CD14-positive monocyte (primary cell): ENCODE results near the gene SLC1A7. TPM values are rescaled to one million over a fixed set of nuclear protein-coding genes. Genes with fewer than 3 reads are reported as not detected.

Experiments used
- DNase-seq, 3 donors: peaks; one replicate each; pipeline ENCODE4 v3.0.0-alpha.2; 2011 to 2022
- H2AFZ ChIP-seq: 2 replicates; pipeline ENCODE4 v1.6.0; 2012; ENCODE audit warnings: mild to moderate bottlenecking, low read depth, low read length, inconsistent platforms; ENCODE audit not compliant: insufficient read depth, poor library complexity, severe bottlenecking
- H3K27ac ChIP-seq, 2 donors: 1 replicate in 1 of 2; 2 replicates in 1 of 2; pipeline ENCODE4 v1.5.1; 2012 to 2013; ENCODE audit warnings: low read length in 2 of 2, control low read depth in 1 of 2, inconsistent platforms in 1 of 2, low read depth in 1 of 2, mild to moderate bottlenecking in 1 of 2
- H3K27me3 ChIP-seq, 2 donors: one replicate each; pipeline versions ENCODE4 v1.6.0 to v1.6.1; 2011 to 2013; ENCODE audit warnings: low read length in 2 of 2; ENCODE audit not compliant: control insufficient read depth in 2 of 2, insufficient read depth in 2 of 2
- H3K36me3 ChIP-seq, 2 donors: replicated peaks in 1 of 2; 1 replicate in 1 of 2; 2 replicates in 1 of 2; pipeline versions ENCODE4 v1.5.1 to v1.6.1; 2012 to 2013; ENCODE audit warnings: low read length in 2 of 2, control low read depth in 1 of 2, inconsistent platforms in 1 of 2, mild to moderate bottlenecking in 1 of 2; ENCODE audit not compliant: insufficient read depth in 2 of 2, control insufficient read depth in 1 of 2
- H3K4me1 ChIP-seq, 2 donors: 1 replicate in 1 of 2; 2 replicates in 1 of 2; pipeline versions ENCODE4 v1.5.1 to v1.6.1; 2012 to 2013; ENCODE audit warnings: low read length in 2 of 2, control low read depth in 1 of 2, inconsistent platforms in 1 of 2, mild to moderate bottlenecking in 1 of 2, moderate library complexity in 1 of 2; ENCODE audit not compliant: insufficient read depth in 2 of 2, control insufficient read depth in 1 of 2
- H3K4me2 ChIP-seq: replicated peaks from 2 replicates; pipeline ENCODE3; 2012; ENCODE audit warnings: low read length, moderate library complexity, mild to moderate bottlenecking; ENCODE audit not compliant: poor library complexity, severe bottlenecking; ENCODE audit errors: extremely low read depth
- H3K4me3 ChIP-seq, 3 experiments: fragments of 200-600 bp in 1 of 3; sonication (generic) in 1 of 3; replicated peaks in 1 of 3; 1 replicate in 2 of 3; 2 replicates in 1 of 3; pipeline ENCODE4 v1.5.1; 2011 to 2013; ENCODE audit warnings: low read length in 3 of 3, mild to moderate bottlenecking in 3 of 3, control low read depth in 2 of 3, low read depth in 2 of 3, inconsistent platforms in 1 of 3, moderate library complexity in 1 of 3
- H3K79me2 ChIP-seq: 2 replicates; pipeline ENCODE4 v1.6.0; 2012; ENCODE audit warnings: mild to moderate bottlenecking, control low read depth, inconsistent platforms, low read length, moderate library complexity; ENCODE audit not compliant: insufficient read depth
- H3K9ac ChIP-seq: 2 replicates; pipeline ENCODE4 v1.6.0; 2017; ENCODE audit warnings: low read length, mild to moderate bottlenecking; ENCODE audit not compliant: insufficient read depth, poor library complexity, severe bottlenecking
- H3K9me3 ChIP-seq, 2 donors: replicated peaks in 1 of 2; 1 replicate in 1 of 2; 2 replicates in 1 of 2; pipeline versions ENCODE4 v1.5.1 to v1.6.1; 2012 to 2013; ENCODE audit warnings: low read length in 2 of 2, control low read depth in 1 of 2; ENCODE audit not compliant: control insufficient read depth in 1 of 2, insufficient read depth in 1 of 2
- H4K20me1 ChIP-seq: 2 replicates; pipeline ENCODE4 v1.6.0; 2012; ENCODE audit warnings: mild to moderate bottlenecking, low read length, control low read depth, moderate library complexity; ENCODE audit not compliant: insufficient read depth
- H3K27ac Mint-ChIP-seq, 7 donors: one replicate each; pipeline ENCODE4 v1.8.0; 2020; ENCODE audit warnings: mild to moderate bottlenecking in 7 of 7, mixed read lengths in 7 of 7, moderate library complexity in 6 of 7, inconsistent platforms in 2 of 7
- H3K27me3 Mint-ChIP-seq, 3 donors: one replicate each; pipeline ENCODE4 v1.8.0; 2021 to 2022; ENCODE audit warnings: low read depth in 3 of 3, mild to moderate bottlenecking in 3 of 3, mixed read lengths in 3 of 3, moderate library complexity in 3 of 3, inconsistent platforms in 1 of 3
- H3K36me3 Mint-ChIP-seq, 2 donors: one replicate each; pipeline ENCODE4 v1.8.0; 2020; ENCODE audit warnings: mixed read lengths in 2 of 2, inconsistent platforms in 1 of 2, mild to moderate bottlenecking in 1 of 2
- H3K4me1 Mint-ChIP-seq: one replicate; pipeline ENCODE4 v1.8.0; 2020; ENCODE audit warnings: mild to moderate bottlenecking, mixed read lengths
- H3K4me3 Mint-ChIP-seq, 2 donors: one replicate each; pipeline ENCODE4 v1.8.0; 2020; ENCODE audit warnings: mild to moderate bottlenecking in 2 of 2, mixed read lengths in 2 of 2, moderate library complexity in 1 of 2
- H3K9me3 Mint-ChIP-seq, 7 donors: one replicate each; pipeline ENCODE4 v1.8.0; 2020 to 2022; ENCODE audit warnings: mixed read lengths in 7 of 7, mild to moderate bottlenecking in 6 of 7, moderate library complexity in 6 of 7, inconsistent platforms in 2 of 7
- WGBS: methylation state at CpG from one replicate; pipeline ENCODE4 v1.1.5; 2013; ENCODE audit warnings: missing lambda C conversion rate; ENCODE audit not compliant: insufficient coverage; 5-methylcytosine and 5-hydroxymethylcytosine counted together
- intact Hi-C, 2 donors: fragments of 100-400 bp; cut with micrococcal nuclease; formaldehyde crosslinking; loops; one replicate each; pipeline versions ENCODE4 v1.15.0 to v1.15.1; 2023
- polyA plus RNA-seq, 3 donors: library from polyadenylated mRNA; depleted of rRNA in 1 of 3; unstranded in 2 of 3; stranded (reverse) in 1 of 3; fragments of 300-500 nt in 2 of 3; fragments of >200 nt in 1 of 3; fragmentation: Illumina TruSeq in 2 of 3; gene quantifications; 1 replicate in 2 of 3; 2 replicates in 1 of 3; pipeline ENCODE4 v1.2.3, GENCODE V29; 2012 to 2021
- TF ChIP-seq, protein P1 (sequence below): fragments of 200-600 bp; IDR thresholded peaks from one replicate; pipeline ENCODE4 v1.8.0; 2022; ENCODE audit warnings: antibody characterized with exemption, mild to moderate bottlenecking

Gene SLC1A7
- polyA plus RNA-seq, 3 donors = not detected

DNA sequence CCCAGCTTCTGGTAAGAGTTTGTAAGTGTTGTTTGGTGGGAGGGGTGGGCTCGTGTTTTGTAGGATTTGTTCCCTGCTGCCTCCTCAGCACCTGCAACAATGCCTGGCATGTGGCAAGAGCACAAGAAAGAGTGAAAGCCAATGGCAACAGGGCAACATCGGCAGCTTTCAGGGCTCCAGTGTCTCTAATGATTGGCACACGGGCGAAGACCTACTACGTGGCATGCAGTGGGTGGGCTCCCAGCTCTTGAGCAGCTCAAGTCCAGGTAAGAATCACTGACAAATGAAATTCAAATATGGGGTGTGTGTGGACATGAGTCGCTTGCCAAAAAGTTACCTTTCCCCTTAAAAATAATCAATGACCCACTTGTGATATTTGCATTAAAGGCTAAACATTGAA, 23.9 kb upstream of the SLC1A7 start:
- no peaks in the 10 kb centered on the region for H3K9me3 ChIP-seq
- H3K9ac ChIP-seq = no peak overlapping the region
- no peaks in the 10 kb centered on the region for H3K27me3 ChIP-seq
- Mint-ChIP-seq H3K27ac (no peak overlapping the region), H3K9me3 (peaks cover 0 to 3% (median 0%) of the 10 kb centered on the region in 7 donors), H3K4me1 (peaks cover 3% of the 10 kb centered on the region), H3K27me3 (peaks cover 0 to 6% (median 3%) of the 10 kb centered on the region in 3 donors), H3K36me3 (no peaks in the 10 kb centered on the region), H3K4me3 (no peak overlapping the region)
- H2AFZ ChIP-seq = no peak overlapping the region
- 88% methylated on average over 5 of the region's 6 CpGs for WGBS
- no peak overlapping the region for H3K4me2 ChIP-seq
- no peaks in the 10 kb centered on the region for H3K79me2 ChIP-seq
- no peaks in the 10 kb centered on the region for H3K4me1 ChIP-seq
- no peak overlapping the region for H3K4me3 ChIP-seq
- no peaks in the 10 kb centered on the region for H3K36me3 ChIP-seq
- no peak overlapping the region for H3K27ac ChIP-seq
- intact Hi-C loops = no loop called here
- no peaks in the 10 kb centered on the region for H4K20me1 ChIP-seq
- TF ChIP-seq, protein P1, sequence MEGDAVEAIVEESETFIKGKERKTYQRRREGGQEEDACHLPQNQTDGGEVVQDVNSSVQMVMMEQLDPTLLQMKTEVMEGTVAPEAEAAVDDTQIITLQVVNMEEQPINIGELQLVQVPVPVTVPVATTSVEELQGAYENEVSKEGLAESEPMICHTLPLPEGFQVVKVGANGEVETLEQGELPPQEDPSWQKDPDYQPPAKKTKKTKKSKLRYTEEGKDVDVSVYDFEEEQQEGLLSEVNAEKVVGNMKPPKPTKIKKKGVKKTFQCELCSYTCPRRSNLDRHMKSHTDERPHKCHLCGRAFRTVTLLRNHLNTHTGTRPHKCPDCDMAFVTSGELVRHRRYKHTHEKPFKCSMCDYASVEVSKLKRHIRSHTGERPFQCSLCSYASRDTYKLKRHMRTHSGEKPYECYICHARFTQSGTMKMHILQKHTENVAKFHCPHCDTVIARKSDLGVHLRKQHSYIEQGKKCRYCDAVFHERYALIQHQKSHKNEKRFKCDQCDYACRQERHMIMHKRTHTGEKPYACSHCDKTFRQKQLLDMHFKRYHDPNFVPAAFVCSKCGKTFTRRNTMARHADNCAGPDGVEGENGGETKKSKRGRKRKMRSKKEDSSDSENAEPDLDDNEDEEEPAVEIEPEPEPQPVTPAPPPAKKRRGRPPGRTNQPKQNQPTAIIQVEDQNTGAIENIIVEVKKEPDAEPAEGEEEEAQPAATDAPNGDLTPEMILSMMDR = no peak
- no peak for DNase-seq

DNA sequence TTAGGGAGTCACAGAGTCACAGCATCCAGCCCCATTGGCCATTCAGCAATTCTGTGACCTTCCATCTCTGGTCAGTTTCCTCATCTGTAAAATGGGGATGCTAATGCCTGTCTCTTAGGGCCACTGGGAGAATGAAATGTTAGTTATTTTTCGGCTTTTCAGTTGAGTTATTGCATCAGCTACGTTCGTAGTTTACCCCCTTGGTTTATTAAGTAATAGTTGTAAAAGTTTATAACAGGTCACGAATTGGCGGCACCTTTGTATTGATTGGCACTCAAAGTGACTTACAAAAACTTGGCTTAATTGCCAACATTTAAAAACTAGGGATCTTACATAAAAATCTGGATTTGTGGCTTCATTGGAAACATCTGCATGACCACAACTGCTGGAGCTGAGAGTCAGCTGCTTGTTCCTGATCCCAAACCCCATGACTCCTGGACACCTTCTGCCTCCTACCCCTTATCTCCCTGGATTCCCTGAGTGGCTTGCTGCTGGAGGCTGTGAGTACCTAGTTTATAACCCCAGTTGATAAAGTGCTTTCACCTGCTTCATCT, 23.0 kb upstream of the SLC1A7 start:
- H3K27me3 Mint-ChIP-seq = peaks cover 0 to 6% (median 3%) of the 10 kb centered on the region in 3 donors
- intact Hi-C loops = no loop called here
- WGBS = 40% methylated on average over 1 of the region's 5 CpGs
- no peak overlapping the region for H3K27ac Mint-ChIP-seq
- Histone ChIP-seq H3K27me3 (no peaks in the 10 kb centered on the region), H3K9me3 (no peaks in the 10 kb centered on the region), H2AFZ (no peak overlapping the region), H3K79me2 (no peaks in the 10 kb centered on the region), H3K4me2 (no peak overlapping the region), H3K9ac (no peak overlapping the region), H3K4me1 (no peaks in the 10 kb centered on the region), H3K27ac (no peak overlapping the region), H4K20me1 (no peaks in the 10 kb centered on the region), H3K4me3 (no peak overlapping the region), H3K36me3 (no peaks in the 10 kb centered on the region)
- TF ChIP-seq, protein P1 = no peak
- no peak overlapping the region for H3K4me3 Mint-ChIP-seq
- peaks cover 3% of the 10 kb centered on the region for H3K4me1 Mint-ChIP-seq
- DNase-seq = no peak
- peaks cover 0 to 4% (median 0%) of the 10 kb centered on the region in 7 donors for H3K9me3 Mint-ChIP-seq
- H3K36me3 Mint-ChIP-seq = no peaks in the 10 kb centered on the region
